PFSK-1 (cell line): ENCODE results near the gene LASP1.

Experiments
- POLR2AphosphoS5 ChIP-seq: IDR thresholded peaks from 2 replicates; pipeline ENCODE4 v1.6.1; 2012; ENCODE audit warnings: low read depth, mild to moderate bottlenecking, control low read depth, low read length, moderate library complexity
- SIN3A ChIP-seq: IDR thresholded peaks from 2 replicates; pipeline ENCODE4 v1.6.1; 2012; ENCODE audit warnings: mild to moderate bottlenecking, low read length, moderate library complexity, borderline replicate concordance; ENCODE audit not compliant: insufficient read depth

- TF ChIP-seq POLR2AphosphoS5 (no peak), SIN3A (no peak)
Measured at GRCh38 chr17:38914741-38915638, 45.1 kb downstream of the LASP1 start.
